WTC11 (cell line): ENCODE results near the gene GDNF.

ENCODE experiments used
- ATF2 ChIP-seq: sonication (generic); formaldehyde crosslinking; IDR thresholded peaks from 2 replicates; pipeline ENCODE4 v1.8.1; 2022; ENCODE audit warnings: low read depth, missing genetic modification reagents, borderline replicate concordance
- CTCF ChIP-seq: fragments of 200-600 bp; IDR thresholded peaks from 2 replicates; pipeline ENCODE4 v1.8.0; 2022; ENCODE audit warnings: antibody characterized with exemption
- HMGXB4 ChIP-seq: sonication (generic); formaldehyde crosslinking; IDR thresholded peaks from 2 replicates; pipeline ENCODE4 v1.8.1; 2023; ENCODE audit warnings: mild to moderate bottlenecking, moderate library complexity, missing genetic modification reagents
- IRF1 ChIP-seq: sonication (generic); formaldehyde crosslinking; IDR thresholded peaks from 2 replicates; pipeline ENCODE4 v1.8.0; 2023; ENCODE audit warnings: missing genetic modification reagents
- NFE2L1 ChIP-seq: sonication (generic); formaldehyde crosslinking; IDR thresholded peaks from 2 replicates; pipeline ENCODE4 v1.8.1; 2023; ENCODE audit warnings: missing genetic modification reagents
- SOX15 ChIP-seq: fragments of 250-450 bp; sonication (Bioruptor Pico); IDR thresholded peaks from 2 replicates; pipeline ENCODE4 v1.9.0; 2021; ENCODE audit warnings: mild to moderate bottlenecking
- TCF7 ChIP-seq: sonication (generic); formaldehyde crosslinking; IDR thresholded peaks from 2 replicates; pipeline ENCODE4 v1.8.0; 2022; ENCODE audit warnings: mild to moderate bottlenecking, low read depth, missing genetic modification reagents, moderate library complexity
- TP53 ChIP-seq: sonication (generic); formaldehyde crosslinking; IDR thresholded peaks from 2 replicates; pipeline ENCODE4 v1.8.1; 2023; ENCODE audit warnings: mild to moderate bottlenecking, missing genetic modification reagents
- USF1 ChIP-seq: sonication (generic); formaldehyde crosslinking; IDR thresholded peaks from 2 replicates; pipeline ENCODE4 v1.8.0; 2022; ENCODE audit warnings: mild to moderate bottlenecking, missing genetic modification reagents
- ZBTB43 ChIP-seq: sonication (generic); formaldehyde crosslinking; IDR thresholded peaks from 2 replicates; pipeline ENCODE4 v1.8.1; 2023; ENCODE audit warnings: mild to moderate bottlenecking, missing genetic modification reagents
- ZNF512 ChIP-seq: sonication (generic); formaldehyde crosslinking; IDR thresholded peaks from 2 replicates; pipeline ENCODE4 v1.8.1; 2022; ENCODE audit warnings: missing genetic modification reagents, borderline replicate concordance

- TF ChIP-seq TCF7 (no peak), CTCF (peak; percentile 64), ATF2 (CRISPR knock-in tag) (no peak), NFE2L1 (CRISPR knock-in tag) (no peak), TP53 (CRISPR knock-in tag) (no peak), ZBTB43 (no peak), ZNF512 (CRISPR knock-in tag) (no peak), IRF1 (CRISPR knock-in tag) (no peak), SOX15 (no peak), USF1 (CRISPR knock-in tag) (0 out of 2 replicates have a peak, but pooled peaks have one; percentile 9), HMGXB4 (CRISPR knock-in tag) (0 out of 2 replicates have a peak, but pooled peaks have one; percentile 22)
Measured at GRCh38 chr5:37837414-37838032, 2.3 kb downstream of the GDNF start.
